ENCODE measurements around the gene BORCS8.

Gene BORCS8

GRCh38 chr19:19170053-19170872, 21.7 kb downstream of the BORCS8 start, which contains the start of gene MEF2B:
Gene MEF2B (minus strand): TSS chr19:19170263. CDS start chr19:19150735, 19,528 bp downstream.
- CTCF ChIA-PET: interaction anchor here (1.0 kb wide), 1 partner anchor 116 kb away, joined by 3 read pairs; no protein-coding TSS in a partner anchor

GRCh38 chr19:19169236-19170052, 22.5 kb downstream of the BORCS8 start:
- Histone ChIP-seq H3K9me3 (ENCODE audit: control extremely low read depth in 1 of 5, control insufficient read depth in 4 of 5, insufficient read depth in 2 of 5, low read depth in 1 of 5, low read length in 4 of 5) (no peaks in the 10 kb centered on the region), H3K36me3 (ENCODE audit: control insufficient read depth in 4 of 4, insufficient read depth in 4 of 4, low read length in 3 of 4) (no peaks in the 10 kb centered on the region), H3K27me3 (replicated peaks in 2 of 5; ENCODE audit: control insufficient read depth in 4 of 5, insufficient read depth in 5 of 5, low read length in 4 of 5) (peaks cover 0 to 7% (median 2%) of the 10 kb centered on the region in 5 experiments), H3K27ac (ENCODE audit: insufficient read depth in 1 of 2, low read depth in 1 of 2, low read length in 2 of 2, poor library complexity in 1 of 2, severe bottlenecking in 2 of 2) (no peak overlapping the region), H3K4me1 (ENCODE audit: control extremely low read depth in 1 of 4, control insufficient read depth in 4 of 4, insufficient read depth in 4 of 4, low read length in 3 of 4) (peaks cover 0 to 18% (median 10%) of the 10 kb centered on the region in 4 experiments), H3K4me3 (ENCODE audit: control insufficient read depth in 1 of 7, extremely low read depth in 1 of 7, insufficient read depth in 4 of 7, low read depth in 2 of 7, low read length in 6 of 7) (peak overlapping the region in 3 of 7 experiments; percentile 1 to 56 (median 40))
- POLR2A ChIA-PET: interaction anchor here (0.6 kb wide), 1 partner anchor 109 kb away, joined by 4 read pairs; no protein-coding TSS in a partner anchor
- CTCF ChIA-PET: interaction anchor here (1.0 kb wide), 1 partner anchor 115 kb away, joined by 3 read pairs; no protein-coding TSS in a partner anchor
- DNase-seq: no peak
- WGBS (ENCODE audit: insufficient coverage): 90% methylated on average over 9 of the region's 9 CpGs

More at GRCh38 chr19:19170053-19170872, 21.7 kb downstream of the BORCS8 start, which contains the start of gene MEF2B:
- DNase-seq: peak; percentile 56 to 84 (median 83)
- Histone ChIP-seq H3K9me3 (ENCODE audit: control extremely low read depth in 1 of 5, control insufficient read depth in 4 of 5, insufficient read depth in 2 of 5, low read depth in 1 of 5, low read length in 4 of 5) (no peaks in the 10 kb centered on the region), H3K27me3 (replicated peaks in 2 of 5; ENCODE audit: control insufficient read depth in 4 of 5, insufficient read depth in 5 of 5, low read length in 4 of 5) (peaks cover 0 to 7% (median 2%) of the 10 kb centered on the region in 5 experiments), H3K27ac (ENCODE audit: insufficient read depth in 1 of 2, low read depth in 1 of 2, low read length in 2 of 2, poor library complexity in 1 of 2, severe bottlenecking in 2 of 2) (no peak within 1 kb of the TSS), H3K4me1 (ENCODE audit: control extremely low read depth in 1 of 4, control insufficient read depth in 4 of 4, insufficient read depth in 4 of 4, low read length in 3 of 4) (peaks cover 0 to 18% (median 10%) of the 10 kb centered on the region in 4 experiments), H3K4me3 (ENCODE audit: control insufficient read depth in 1 of 7, extremely low read depth in 1 of 7, insufficient read depth in 4 of 7, low read depth in 2 of 7, low read length in 6 of 7) (peak within 1 kb of the TSS in 5 of 7 experiments; percentile 1 to 56 (median 19)), H3K36me3 (ENCODE audit: control insufficient read depth in 4 of 4, insufficient read depth in 4 of 4, low read length in 3 of 4) (no peaks in the 10 kb centered on the region)
- POLR2A ChIA-PET: no interaction called here
- WGBS (ENCODE audit: insufficient coverage): 15% methylated on average over 42 of the region's 56 CpGs

- ChIA-PET CTCF (interaction anchor here (1.6 to 2.1 kb wide), 2 partner anchors 11 to 21 kb away, joined by 5 to 6 read pairs; no protein-coding TSS in a partner anchor), POLR2A (no interaction called here)
These were observed 24.3 kb downstream of the BORCS8 start for GRCh38 chr19:19167612-19168011.

GRCh38 chr19:19165396-19165795, 26.6 kb downstream of the BORCS8 start:
- H3K27me3 ChIP-seq (replicated peaks in 2 of 5; ENCODE audit: control insufficient read depth in 4 of 5, insufficient read depth in 5 of 5, low read length in 4 of 5): peaks cover 0 to 5% (median 0%) of the 10 kb centered on the region in 5 experiments
- ChIA-PET CTCF (no interaction called here), POLR2A (no interaction called here)
- no peaks in the 10 kb centered on the region for H3K36me3 ChIP-seq (ENCODE audit: control insufficient read depth in 4 of 4, insufficient read depth in 4 of 4, low read length in 3 of 4)
- 100% methylated on average over 1 of the region's 1 CpG for WGBS (ENCODE audit: insufficient coverage)
- peaks cover 0 to 7% (median 0%) of the 10 kb centered on the region in 5 experiments for H3K9me3 ChIP-seq (ENCODE audit: control extremely low read depth in 1 of 5, control insufficient read depth in 4 of 5, insufficient read depth in 2 of 5, low read depth in 1 of 5, low read length in 4 of 5)
- DNase-seq: no peak
- peaks cover 0 to 9% (median 7%) of the 10 kb centered on the region in 4 experiments for H3K4me1 ChIP-seq (ENCODE audit: control extremely low read depth in 1 of 4, control insufficient read depth in 4 of 4, insufficient read depth in 4 of 4, low read length in 3 of 4)
- no peak overlapping the region for H3K4me3 ChIP-seq (ENCODE audit: control insufficient read depth in 1 of 7, extremely low read depth in 1 of 7, insufficient read depth in 4 of 7, low read depth in 2 of 7, low read length in 6 of 7)
- no peak overlapping the region for H3K27ac ChIP-seq (ENCODE audit: insufficient read depth in 1 of 2, low read depth in 1 of 2, low read length in 2 of 2, poor library complexity in 1 of 2, severe bottlenecking in 2 of 2)

More at GRCh38 chr19:19167612-19168011, 24.3 kb downstream of the BORCS8 start:
- no peaks in the 10 kb centered on the region for H3K9me3 ChIP-seq (ENCODE audit: control extremely low read depth in 1 of 5, control insufficient read depth in 4 of 5, insufficient read depth in 2 of 5, low read depth in 1 of 5, low read length in 4 of 5)
- H3K4me3 ChIP-seq (ENCODE audit: control insufficient read depth in 1 of 7, extremely low read depth in 1 of 7, insufficient read depth in 4 of 7, low read depth in 2 of 7, low read length in 6 of 7): no peak overlapping the region
- 100% methylated on average over 3 of the region's 3 CpGs for WGBS (ENCODE audit: insufficient coverage)
- H3K27me3 ChIP-seq (replicated peaks in 2 of 5; ENCODE audit: control insufficient read depth in 4 of 5, insufficient read depth in 5 of 5, low read length in 4 of 5): peaks cover 0 to 7% (median 2%) of the 10 kb centered on the region in 5 experiments
- no peak overlapping the region for H3K27ac ChIP-seq (ENCODE audit: insufficient read depth in 1 of 2, low read depth in 1 of 2, low read length in 2 of 2, poor library complexity in 1 of 2, severe bottlenecking in 2 of 2)
- no peak for DNase-seq
- H3K4me1 ChIP-seq (ENCODE audit: control extremely low read depth in 1 of 4, control insufficient read depth in 4 of 4, insufficient read depth in 4 of 4, low read length in 3 of 4): peaks cover 0 to 18% (median 10%) of the 10 kb centered on the region in 4 experiments
- no peaks in the 10 kb centered on the region for H3K36me3 ChIP-seq (ENCODE audit: control insufficient read depth in 4 of 4, insufficient read depth in 4 of 4, low read length in 3 of 4)

- POLR2A ChIA-PET: no interaction called here
- no peak for DNase-seq
- CTCF ChIA-PET: no interaction called here
- 93% methylated on average over 7 of the region's 7 CpGs for WGBS (ENCODE audit: insufficient coverage)
- Histone ChIP-seq H3K27ac (ENCODE audit: insufficient read depth in 1 of 2, low read depth in 1 of 2, low read length in 2 of 2, poor library complexity in 1 of 2, severe bottlenecking in 2 of 2) (no peak overlapping the region), H3K4me1 (ENCODE audit: control extremely low read depth in 1 of 4, control insufficient read depth in 4 of 4, insufficient read depth in 4 of 4, low read length in 3 of 4) (peaks cover 0 to 14% (median 2%) of the 10 kb centered on the region in 4 experiments), H3K36me3 (ENCODE audit: control insufficient read depth in 4 of 4, insufficient read depth in 4 of 4, low read length in 3 of 4) (no peaks in the 10 kb centered on the region), H3K9me3 (ENCODE audit: control extremely low read depth in 1 of 5, control insufficient read depth in 4 of 5, insufficient read depth in 2 of 5, low read depth in 1 of 5, low read length in 4 of 5) (peaks cover 0 to 7% (median 0%) of the 10 kb centered on the region in 5 experiments), H3K4me3 (ENCODE audit: control insufficient read depth in 1 of 7, extremely low read depth in 1 of 7, insufficient read depth in 4 of 7, low read depth in 2 of 7, low read length in 6 of 7) (no peak overlapping the region), H3K27me3 (replicated peaks in 2 of 5; ENCODE audit: control insufficient read depth in 4 of 5, insufficient read depth in 5 of 5, low read length in 4 of 5) (no peaks in the 10 kb centered on the region)
These were observed 29.5 kb downstream of the BORCS8 start for GRCh38 chr19:19162495-19162894.

- Histone ChIP-seq H3K27ac (ENCODE audit: insufficient read depth in 1 of 2, low read depth in 1 of 2, low read length in 2 of 2, poor library complexity in 1 of 2, severe bottlenecking in 2 of 2) (no peak overlapping the region), H3K4me1 (ENCODE audit: control extremely low read depth in 1 of 4, control insufficient read depth in 4 of 4, insufficient read depth in 4 of 4, low read length in 3 of 4) (peaks cover 0 to 15% (median 2%) of the 10 kb centered on the region in 4 experiments), H3K4me3 (ENCODE audit: control insufficient read depth in 1 of 7, extremely low read depth in 1 of 7, insufficient read depth in 4 of 7, low read depth in 2 of 7, low read length in 6 of 7) (no peak overlapping the region), H3K36me3 (ENCODE audit: control insufficient read depth in 4 of 4, insufficient read depth in 4 of 4, low read length in 3 of 4) (peaks cover 0 to 5% (median 2%) of the 10 kb centered on the region in 4 experiments), H3K9me3 (ENCODE audit: control extremely low read depth in 1 of 5, control insufficient read depth in 4 of 5, insufficient read depth in 2 of 5, low read depth in 1 of 5, low read length in 4 of 5) (peaks cover 0 to 7% (median 0%) of the 10 kb centered on the region in 5 experiments), H3K27me3 (replicated peaks in 2 of 5; ENCODE audit: control insufficient read depth in 4 of 5, insufficient read depth in 5 of 5, low read length in 4 of 5) (no peaks in the 10 kb centered on the region)
- DNase-seq: peak in 2 of 3 donors; percentile 67 to 69
- 83% methylated on average over 10 of the region's 26 CpGs for WGBS (ENCODE audit: insufficient coverage)
- CTCF ChIA-PET: no interaction called here
- POLR2A ChIA-PET: no interaction called here
These were observed 31.4 kb downstream of the BORCS8 start for GRCh38 chr19:19160461-19161035.

All from common myeloid progenitor, CD34-positive (primary cell).